Esophagus squamous epithelium (tissue), 4 donors: ENCODE measurements around the gene TIAM2.

Experiments
- POLR2A ChIP-seq, 4 donors: fragments of 450-650 bp; IDR thresholded peaks; one replicate each; pipeline ENCODE4 v1.6.1; 2017; ENCODE audit warnings: antibody characterized with exemption in 4 of 4, mild to moderate bottlenecking in 4 of 4, moderate library complexity in 3 of 4
- TF ChIP-seq, protein P1 (sequence below), 6 experiments: fragments of 450-650 bp in 4 of 6; fragments of 200-600 bp in 2 of 6; sonication (generic) in 2 of 6; IDR thresholded peaks; one replicate each; pipeline ENCODE4 v1.5.1; 2016 to 2019; ENCODE audit warnings: antibody characterized with exemption in 6 of 6, mild to moderate bottlenecking in 4 of 6, moderate library complexity in 4 of 6

DNA sequence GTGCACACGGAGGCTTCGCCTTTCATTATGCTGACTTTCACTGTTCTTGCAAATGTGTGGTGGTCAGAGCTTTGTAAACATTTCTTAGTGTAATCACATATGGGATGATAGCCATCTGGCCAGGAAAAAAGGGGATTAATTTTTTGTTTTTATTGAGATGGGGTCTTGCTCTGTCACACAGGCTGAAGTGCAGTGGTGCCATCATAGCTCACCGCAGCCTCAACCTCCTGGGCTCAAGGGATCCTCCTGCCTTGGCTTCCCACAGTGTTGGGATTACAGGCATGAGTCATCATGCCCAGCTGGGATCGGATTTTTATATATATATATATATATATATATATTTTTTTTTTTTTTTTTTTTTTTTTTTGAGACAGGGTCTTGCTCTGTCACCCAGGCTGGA, 11.0 kb upstream of the TIAM2 start:
- TF ChIP-seq, protein P1, sequence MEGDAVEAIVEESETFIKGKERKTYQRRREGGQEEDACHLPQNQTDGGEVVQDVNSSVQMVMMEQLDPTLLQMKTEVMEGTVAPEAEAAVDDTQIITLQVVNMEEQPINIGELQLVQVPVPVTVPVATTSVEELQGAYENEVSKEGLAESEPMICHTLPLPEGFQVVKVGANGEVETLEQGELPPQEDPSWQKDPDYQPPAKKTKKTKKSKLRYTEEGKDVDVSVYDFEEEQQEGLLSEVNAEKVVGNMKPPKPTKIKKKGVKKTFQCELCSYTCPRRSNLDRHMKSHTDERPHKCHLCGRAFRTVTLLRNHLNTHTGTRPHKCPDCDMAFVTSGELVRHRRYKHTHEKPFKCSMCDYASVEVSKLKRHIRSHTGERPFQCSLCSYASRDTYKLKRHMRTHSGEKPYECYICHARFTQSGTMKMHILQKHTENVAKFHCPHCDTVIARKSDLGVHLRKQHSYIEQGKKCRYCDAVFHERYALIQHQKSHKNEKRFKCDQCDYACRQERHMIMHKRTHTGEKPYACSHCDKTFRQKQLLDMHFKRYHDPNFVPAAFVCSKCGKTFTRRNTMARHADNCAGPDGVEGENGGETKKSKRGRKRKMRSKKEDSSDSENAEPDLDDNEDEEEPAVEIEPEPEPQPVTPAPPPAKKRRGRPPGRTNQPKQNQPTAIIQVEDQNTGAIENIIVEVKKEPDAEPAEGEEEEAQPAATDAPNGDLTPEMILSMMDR (IDR thresholded peaks at IDR 0.05): no peak
- no peak for TF ChIP-seq POLR2A (IDR thresholded peaks at IDR 0.05)
